Pancreas (tissue), 10 donors: Measurements from ENCODE around the gene PDZD4. TPM values are rescaled to one million over a fixed set of nuclear protein-coding genes. Genes with fewer than 3 reads are reported as not detected.

Experiments used
- ATAC-seq, 4 donors: fragments of 200-7000 bp; cut with Tn5 transposase; one replicate each; pipeline versions ENCODE4 v1.8.0 to v1.9.1; 2020; ENCODE audit warnings: mild to moderate bottlenecking in 4 of 4, moderate library complexity in 4 of 4
- DNase-seq, 6 donors: peaks; one replicate each; pipeline ENCODE4 v3.0.0-alpha.2; 2020
- FAIRE-seq: peaks from 2 replicates; lab custom pipeline; 2012; peaks lifted over from hg19 to GRCh38; lab: Jason Lieb, UNC
- H3K27ac ChIP-seq, 4 donors: fragments of 200-600 bp; sonication (generic); 1 replicate in 3 of 4; 2 replicates in 1 of 4; pipeline versions ENCODE4 v1.5.0 to v1.8.0; 2020
- H3K27me3 ChIP-seq, 4 donors: fragments of 200-600 bp; one replicate each; pipeline ENCODE4 v1.8.0; 2021
- H3K36me3 ChIP-seq, 3 donors: fragments of 200-600 bp; sonication (generic) in 1 of 3; one replicate each; pipeline versions ENCODE4 v1.5.0 to v1.8.0; 2020 to 2021
- H3K4me1 ChIP-seq, 3 donors: fragments of 200-600 bp; one replicate each; pipeline ENCODE4 v1.8.0; 2021
- H3K4me3 ChIP-seq, 4 donors: fragments of 200-600 bp; sonication (generic) in 2 of 4; one replicate each; pipeline versions ENCODE4 v1.5.0 to v1.8.0; 2020 to 2021
- H3K9me3 ChIP-seq, 4 donors: fragments of 200-600 bp; one replicate each; pipeline ENCODE4 v1.8.0; 2021
- CTCF ChIP-seq, 4 donors: fragments of 200-600 bp; sonication (generic) in 3 of 4; IDR thresholded peaks; one replicate each; pipeline versions ENCODE4 v1.5.0 to v1.8.0; 2021; ENCODE audit warnings: antibody characterized with exemption in 4 of 4
- WGBS, 2 donors: extraction: QIAGEN DNeasy Blood & Tissue Kit; methylation state at CpG; one replicate each; pipeline ENCODE4 v1.1.7; 2013; 5-methylcytosine and 5-hydroxymethylcytosine counted together
- intact Hi-C, 3 donors: fragments of 100-400 bp; cut with DNase I; formaldehyde crosslinking; loops; one replicate each; pipeline versions ENCODE4 v1.11.1 to v1.14.2; 2022
- polyA plus RNA-seq, 2 donors: library from polyadenylated mRNA; stranded (reverse); fragments of 200-250 nt; gene quantifications; one replicate each; pipeline ENCODE4 v1.2.3, GENCODE V29; 2013
- total RNA-seq, 6 donors: library from RNA; stranded (reverse); fragmentation: NEBNext Ultra II Directional in 4 of 6; extraction: Animal tissue kit (Norgen Biotek cat#: 25700) in 4 of 6; gene quantifications; one replicate each; pipeline versions ENCODE4 v1.2.1 to v1.2.4, GENCODE V29; 2021 to 2023
- donor health status: healthy with polysubstance abuse.
- donor health status: DM: no; HTN: no; CAD: no; lungs with moderate emphysema.
- donor health status: DM: no; HTN: no; CAD: no.
- donor health status: control.
- donor health status: control.
- donor health status: Bipolar disorder and iron deficiency.
- donor health status: DM: yes; HTN: yes; CAD: no.
- donor health status: DM: no; HTN: no; CAD: no.
- donor health status: DM: no; HTN: no; CAD: no.
- donor health status: DM: yes; HTN: yes; CAD: no.

PDZD4 gene
- total and polyA plus RNA-seq, 8 donors: 0.79 to 15.2 (median 1.6) TPM

GRCh38 chrX:153803211-153804099 is 26.9 kb downstream of the PDZD4 start:
- no peaks in the 10 kb centered on the region for H3K36me3 ChIP-seq
- FAIRE-seq: no peak
- DNase-seq: peak in 1 of 6 donors; percentile 47
- no peaks in the 10 kb centered on the region for H3K27me3 ChIP-seq
- no peak for ATAC-seq
- no peak for TF ChIP-seq CTCF (IDR thresholded peaks at IDR 0.05)
- H3K4me1 ChIP-seq: no peaks in the 10 kb centered on the region
- H3K27ac ChIP-seq: no peak overlapping the region
- intact Hi-C loops: no loop called here
- no peak overlapping the region for H3K4me3 ChIP-seq
- H3K9me3 ChIP-seq: no peaks in the 10 kb centered on the region
- WGBS, 2 donors: 94 to 95% methylated on average over 86 to 87 of the region's 87 CpGs

GRCh38 chrX:153802513-153803045 is 27.8 kb downstream of the PDZD4 start:
- WGBS, 2 donors: 75 to 85% methylated on average over 14 of the region's 14 CpGs

GRCh38 chrX:153801669-153802068 is 28.7 kb downstream of the PDZD4 start:
- DNase-seq (no peak), ATAC-seq (no peak), FAIRE-seq (no peak)
- TF ChIP-seq CTCF (IDR thresholded peaks at IDR 0.05): no peak
- Histone ChIP-seq H3K27me3 (no peaks in the 10 kb centered on the region), H3K27ac (no peak overlapping the region), H3K4me1 (no peaks in the 10 kb centered on the region), H3K36me3 (no peaks in the 10 kb centered on the region), H3K9me3 (no peaks in the 10 kb centered on the region), H3K4me3 (no peak overlapping the region)
- 77 to 78% methylated on average over 8 of the region's 8 CpGs for WGBS, 2 donors
- intact Hi-C loops: no loop called here

More at GRCh38 chrX:153802513-153803045, 27.8 kb downstream of the PDZD4 start:
- DNase-seq (peak in 1 of 6 donors; percentile 23), ATAC-seq (no peak), FAIRE-seq (no peak)
- H3K27ac ChIP-seq: no peak overlapping the region
- H3K4me1 ChIP-seq: no peaks in the 10 kb centered on the region
- H3K9me3 ChIP-seq: no peaks in the 10 kb centered on the region
- H3K27me3 ChIP-seq: no peaks in the 10 kb centered on the region
- TF ChIP-seq CTCF (IDR thresholded peaks at IDR 0.05): no peak
- H3K4me3 ChIP-seq: no peak overlapping the region
- intact Hi-C loops: no loop called here
- no peaks in the 10 kb centered on the region for H3K36me3 ChIP-seq

- ATAC-seq: peak in 1 of 4 donors; percentile 5
- H3K27me3 ChIP-seq: no peaks in the 10 kb centered on the region
- no peaks in the 10 kb centered on the region for H3K4me1 ChIP-seq
- no peaks in the 10 kb centered on the region for H3K9me3 ChIP-seq
- no peak for DNase-seq
- H3K4me3 ChIP-seq: no peak overlapping the region
- FAIRE-seq: no peak
- TF ChIP-seq CTCF (IDR thresholded peaks at IDR 0.05): no peak
- no peaks in the 10 kb centered on the region for H3K36me3 ChIP-seq
- WGBS, 2 donors: 83% methylated on average over 7 of the region's 7 CpGs
- intact Hi-C loops: no loop called here
- H3K27ac ChIP-seq: no peak overlapping the region
Measured at GRCh38 chrX:153800746-153801145, 29.6 kb downstream of the PDZD4 start.
